Fibroblast of lung (primary cell): ENCODE measurements around the gene CYYR1. TPM values are rescaled to one million over a fixed set of nuclear protein-coding genes. Genes with fewer than 3 reads are reported as not detected.

Experiments used
- DNase-seq, 2 donors: peaks; one replicate each; pipeline versions ENCODE4 v3.0.0 to v3.0.0-alpha.2; 2010; ENCODE audit warnings: low read depth in 2 of 2
- H2AFZ ChIP-seq: 2 replicates; pipeline ENCODE4 v1.5.1; 2012; ENCODE audit warnings: low read length, control low read depth, inconsistent platforms
- H3K27ac ChIP-seq: 2 replicates; pipeline ENCODE4 v1.5.1; 2011; ENCODE audit warnings: low read length, control low read depth; ENCODE audit not compliant: insufficient read depth
- H3K27me3 ChIP-seq: 2 replicates; pipeline ENCODE4 v1.5.1; 2011; ENCODE audit warnings: mild to moderate bottlenecking, low read length; ENCODE audit not compliant: control insufficient read depth, insufficient read depth
- H3K36me3 ChIP-seq: 2 replicates; pipeline ENCODE4 v1.5.1; 2011; ENCODE audit warnings: low read length; ENCODE audit not compliant: control insufficient read depth, insufficient read depth
- H3K4me1 ChIP-seq: 2 replicates; pipeline ENCODE4 v1.5.1; 2011; ENCODE audit warnings: low read length; ENCODE audit not compliant: control insufficient read depth, insufficient read depth; ENCODE audit errors: extremely low read depth
- H3K4me2 ChIP-seq: 2 replicates; pipeline ENCODE4 v1.5.1; 2011; ENCODE audit warnings: low read length, control low read depth; ENCODE audit not compliant: insufficient read depth; ENCODE audit errors: extremely low read depth
- H3K4me3 ChIP-seq, 4 experiments: fragments of 200-600 bp in 1 of 4; sonication (generic) in 1 of 4; replicated peaks in 1 of 4; 2 replicates each; pipeline ENCODE4 v1.5.1; 2011 to 2016; ENCODE audit warnings: low read length in 4 of 4, low read depth in 3 of 4, mild to moderate bottlenecking in 3 of 4, control low read depth in 2 of 4, inconsistent platforms in 1 of 4, mixed read lengths in 1 of 4; ENCODE audit not compliant: insufficient read depth in 1 of 4; ENCODE audit errors: control extremely low read depth in 1 of 4
- H3K79me2 ChIP-seq: 2 replicates; pipeline ENCODE4 v1.5.1; 2012; ENCODE audit warnings: mild to moderate bottlenecking, low read length, inconsistent platforms; ENCODE audit not compliant: control insufficient read depth, insufficient read depth
- H3K9ac ChIP-seq: 2 replicates; pipeline ENCODE4 v1.5.1; 2011; ENCODE audit warnings: mild to moderate bottlenecking, low read length, control low read depth; ENCODE audit not compliant: insufficient read depth
- H3K9me3 ChIP-seq: 2 replicates; pipeline ENCODE4 v1.5.1; 2012; ENCODE audit warnings: low read depth, low read length; ENCODE audit not compliant: control insufficient read depth, insufficient read depth
- H4K20me1 ChIP-seq: 2 replicates; pipeline ENCODE4 v1.5.1; 2011; ENCODE audit warnings: low read length; ENCODE audit not compliant: control insufficient read depth, insufficient read depth; ENCODE audit errors: extremely low read depth
- CTCF ChIP-seq, 2 donors: IDR thresholded peaks in 1 of 2; conservative IDR thresholded peaks in 1 of 2; 1 replicate in 1 of 2; 2 replicates in 1 of 2; pipeline ENCODE4 v1.5.1; 2011 to 2012; ENCODE audit warnings: low read length in 2 of 2, control low read depth in 1 of 2, inconsistent platforms in 1 of 2, low read depth in 1 of 2, mild to moderate bottlenecking in 1 of 2
- EZH2 ChIP-seq: IDR thresholded peaks from 2 replicates; pipeline ENCODE4 v1.5.1; 2012; ENCODE audit warnings: low read length, control low read depth, mild to moderate bottlenecking; ENCODE audit errors: missing control alignments
- polyA plus RNA-seq, 2 donors: library from polyadenylated mRNA; depleted of rRNA in 1 of 2; stranded (reverse) in 1 of 2; unstranded in 1 of 2; fragments of >200 nt; gene quantifications; 2 replicates each; pipeline ENCODE4 v1.2.1, GENCODE V29; 2011 to 2012; ENCODE audit warnings: missing spikeins in 1 of 2
- total RNA-seq: library from RNA; depleted of rRNA; stranded (reverse); fragments of >200 nt; gene quantifications from 2 replicates; pipeline ENCODE4 v1.2.1, GENCODE V29; 2014

Gene CYYR1
- total and polyA plus RNA-seq, 2 donors (not counting 1 experiment from before 2014, with no cell fraction given): 0.17 TPM; not detected in 1

- H3K79me2 ChIP-seq: no peaks in the 10 kb centered on the region
- no peak overlapping the region for H3K9ac ChIP-seq
- H3K4me2 ChIP-seq: no peak overlapping the region
- no peak overlapping the region for H3K4me3 ChIP-seq
- H3K9me3 ChIP-seq: no peaks in the 10 kb centered on the region
- no peaks in the 10 kb centered on the region for H3K36me3 ChIP-seq
- TF ChIP-seq CTCF (conservative IDR thresholded peaks at IDR 0.05 in 1 of 2, IDR thresholded peaks at IDR 0.05 in 1 of 2; ENCODE audit: low read depth in 1 of 2, low read length in 2 of 2): no peak
- no peak for TF ChIP-seq EZH2
- no peaks in the 10 kb centered on the region for H3K27me3 ChIP-seq
- H2AFZ ChIP-seq: no peak overlapping the region
- no peak overlapping the region for H3K27ac ChIP-seq
- DNase-seq: no peak
- no peaks in the 10 kb centered on the region for H3K4me1 ChIP-seq
- H4K20me1 ChIP-seq: no peaks in the 10 kb centered on the region
Observed at GRCh38 chr21:26555540-26556146, 17.4 kb downstream of the CYYR1 start.

GRCh38 chr21:26554365-26554764, 18.7 kb downstream of the CYYR1 start:
- TF ChIP-seq EZH2: no peak
- no peak for TF ChIP-seq CTCF (conservative IDR thresholded peaks at IDR 0.05 in 1 of 2, IDR thresholded peaks at IDR 0.05 in 1 of 2; ENCODE audit: low read depth in 1 of 2, low read length in 2 of 2)
- H3K4me3 ChIP-seq: no peak overlapping the region
- H3K36me3 ChIP-seq: no peaks in the 10 kb centered on the region
- no peak overlapping the region for H3K27ac ChIP-seq
- H3K79me2 ChIP-seq: no peaks in the 10 kb centered on the region
- no peak for DNase-seq
- no peaks in the 10 kb centered on the region for H3K4me1 ChIP-seq
- no peaks in the 10 kb centered on the region for H3K9me3 ChIP-seq
- no peak overlapping the region for H2AFZ ChIP-seq
- H3K27me3 ChIP-seq: no peaks in the 10 kb centered on the region
- H3K4me2 ChIP-seq: no peak overlapping the region
- H4K20me1 ChIP-seq: no peaks in the 10 kb centered on the region
- no peak overlapping the region for H3K9ac ChIP-seq

GRCh38 chr21:26553898-26554297, 19.2 kb downstream of the CYYR1 start:
- no peaks in the 10 kb centered on the region for H3K4me1 ChIP-seq
- TF ChIP-seq CTCF (conservative IDR thresholded peaks at IDR 0.05 in 1 of 2, IDR thresholded peaks at IDR 0.05 in 1 of 2; ENCODE audit: low read depth in 1 of 2, low read length in 2 of 2) (no peak), EZH2 (no peak)
- no peaks in the 10 kb centered on the region for H3K9me3 ChIP-seq
- H3K27me3 ChIP-seq: no peaks in the 10 kb centered on the region
- no peaks in the 10 kb centered on the region for H3K36me3 ChIP-seq
- H3K9ac ChIP-seq: no peak overlapping the region
- no peak overlapping the region for H3K4me2 ChIP-seq
- H3K4me3 ChIP-seq: no peak overlapping the region
- no peak for DNase-seq
- H3K79me2 ChIP-seq: no peaks in the 10 kb centered on the region
- H2AFZ ChIP-seq: no peak overlapping the region
- no peaks in the 10 kb centered on the region for H4K20me1 ChIP-seq
- H3K27ac ChIP-seq: no peak overlapping the region
